GM19395 (cell line): ENCODE data around the gene TACO1.

Experiments
- ATAC-seq: cut with Tn5 transposase; IDR thresholded peaks from one replicate; pipeline ENCODE4 v1.9.1; 2021; ENCODE audit warnings: mild to moderate bottlenecking, moderate library complexity; ENCODE audit not compliant: unreplicated experiment

Gene TACO1

GRCh38 chr17:63600569-63601438 is at the start of gene TACO1:
TSS of gene TACO1 (plus strand) at chr17:63600895. CDS start at chr17:63601084, 189 bp downstream.
- ATAC-seq, result peak; percentile 84

DNA sequence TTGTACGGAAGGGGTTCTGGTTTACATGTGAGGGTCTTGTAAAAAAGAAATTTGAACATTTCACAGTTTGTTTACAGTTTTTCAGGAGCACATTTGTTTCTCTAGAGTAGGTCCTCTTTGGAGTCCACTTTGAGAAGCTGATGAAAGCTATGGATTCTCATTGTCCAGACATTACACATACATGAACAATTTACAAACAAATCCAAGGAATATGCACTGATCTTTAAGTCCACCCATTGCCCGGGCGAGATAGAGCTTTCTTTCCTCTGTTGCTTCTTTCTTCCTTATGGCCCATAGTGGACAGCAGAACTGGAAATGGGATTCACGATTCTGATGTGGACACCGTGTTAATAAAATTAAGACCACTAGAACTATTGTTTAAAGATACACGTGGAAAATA is 48.5 kb upstream of the TACO1 start:
- ATAC-seq, result no peak

GRCh38 chr17:63555500-63556156 is 45.1 kb upstream of the TACO1 start:
- no peak for ATAC-seq

DNA sequence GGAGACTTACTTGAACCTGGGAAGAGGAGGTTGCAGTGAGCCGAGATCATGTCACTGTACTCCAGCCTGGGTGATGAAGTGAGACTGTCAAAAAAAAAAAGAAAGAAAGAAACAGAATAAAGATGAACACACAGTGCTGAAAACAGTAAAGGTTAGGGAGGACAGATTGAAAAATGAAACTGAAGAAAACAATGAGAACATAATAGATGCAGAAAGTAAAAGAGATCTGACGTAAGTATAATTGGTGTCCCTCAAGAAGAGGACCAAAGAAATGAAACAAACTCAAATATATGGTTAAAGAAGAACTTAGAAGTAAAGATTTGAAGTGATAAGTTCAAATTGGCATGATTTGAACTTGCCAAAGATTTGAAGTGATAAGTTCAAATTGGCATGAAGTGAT is 43.3 kb upstream of the TACO1 start:
- ATAC-seq, result no peak

- ATAC-seq, result no peak
Measured at GRCh38 chr17:63558441-63558840, 42.3 kb upstream of the TACO1 start.

DNA sequence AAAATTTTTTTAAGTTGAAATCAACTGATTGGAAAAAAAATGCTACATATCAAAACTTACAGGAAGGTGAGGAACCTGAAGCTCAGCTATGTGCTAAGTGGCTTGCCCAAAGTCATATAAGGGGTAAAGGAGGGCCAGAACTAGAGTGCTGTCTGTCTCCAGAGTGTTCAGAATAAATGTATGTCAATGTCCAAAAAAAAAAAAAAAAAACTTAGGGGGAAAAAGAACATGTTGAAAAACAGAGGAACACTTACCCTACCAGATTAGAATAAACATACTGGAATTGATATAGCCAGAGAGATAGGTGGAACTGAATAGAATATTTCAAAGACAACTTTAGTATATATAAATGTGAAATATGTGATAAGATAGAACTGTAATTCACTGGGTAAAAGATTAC is 38.9 kb upstream of the TACO1 start:
- ATAC-seq, result no peak

- no peak for ATAC-seq
Measured at GRCh38 chr17:63563339-63563738, 37.4 kb upstream of the TACO1 start.

- ATAC-seq, result no peak
Measured at GRCh38 chr17:63564562-63564961, 36.1 kb upstream of the TACO1 start.

DNA sequence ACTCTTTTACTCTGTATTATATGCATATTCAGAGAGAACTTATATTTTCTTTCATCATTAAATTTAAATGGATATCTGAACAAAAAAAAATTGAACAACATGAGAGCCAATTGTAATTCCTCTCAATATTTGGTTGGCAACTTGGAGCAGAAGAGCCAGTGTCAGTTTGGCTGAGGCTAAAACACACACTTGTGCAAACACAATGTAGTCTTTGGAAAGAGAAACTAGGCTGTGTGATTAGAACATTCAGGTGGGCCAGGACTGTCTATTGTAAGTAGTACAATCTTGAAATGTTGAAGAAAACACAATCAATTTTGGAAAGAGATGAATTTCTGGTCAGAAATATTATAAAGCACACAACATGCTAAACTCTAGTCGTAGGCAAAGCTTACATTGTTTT is 33.5 kb upstream of the TACO1 start:
- ATAC-seq, result no peak

GRCh38 chr17:63568563-63568962 is 32.1 kb upstream of the TACO1 start:
- ATAC-seq, result no peak

DNA sequence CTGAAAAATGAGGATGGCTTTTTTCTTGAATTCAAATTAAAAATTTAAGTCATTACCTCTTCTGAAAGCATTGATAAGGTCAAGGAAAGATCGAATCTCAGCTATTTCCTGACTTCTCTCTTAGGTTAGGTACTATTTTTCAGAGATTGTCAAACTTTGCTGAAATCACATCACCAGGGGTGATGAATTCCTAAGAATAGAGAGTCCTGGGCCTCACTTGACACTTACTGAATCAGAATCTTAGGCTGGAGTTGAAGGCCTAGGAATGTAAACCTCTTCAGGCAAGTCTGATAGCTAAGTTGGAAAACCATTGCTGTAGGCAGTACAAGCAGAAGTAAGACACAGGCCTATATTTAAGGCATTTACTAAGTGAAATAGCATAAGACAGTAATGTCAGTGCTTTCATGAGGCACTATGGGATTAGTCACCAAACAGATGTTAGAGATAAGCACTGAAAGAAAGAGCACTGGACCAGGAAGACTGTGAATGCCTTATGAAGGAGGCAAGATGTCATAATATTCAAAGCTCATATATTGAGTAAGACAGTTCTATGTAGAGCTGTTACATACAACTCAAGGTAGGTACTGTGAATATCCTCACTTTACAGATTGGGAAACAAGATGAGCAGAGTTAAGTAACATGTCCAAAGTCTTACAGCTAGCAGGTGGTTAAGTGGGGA is 28.9 kb upstream of the TACO1 start:
- ATAC-seq, result no peak

DNA sequence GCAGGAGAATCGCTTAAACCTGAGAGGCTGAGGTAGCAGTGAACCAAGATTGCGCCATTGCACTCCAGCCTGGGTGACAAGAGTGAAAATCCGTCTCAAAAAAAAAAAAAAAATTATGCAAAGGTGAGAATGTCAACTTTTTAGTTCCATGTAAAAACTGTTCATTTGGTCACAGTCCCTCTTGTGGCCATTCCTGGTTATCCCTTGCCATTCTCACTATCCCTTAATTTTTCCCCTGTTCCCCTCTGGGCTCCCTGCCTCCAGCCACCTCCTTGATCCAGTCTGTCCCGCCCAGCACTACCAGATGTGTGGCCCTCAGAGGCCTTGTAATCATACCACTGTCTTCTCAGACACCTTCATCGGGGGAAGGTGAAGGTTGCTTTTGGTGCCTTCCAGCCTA is 27.1 kb upstream of the TACO1 start:
- ATAC-seq, result no peak

GRCh38 chr17:63578027-63578768 is 22.5 kb upstream of the TACO1 start:
- no peak for ATAC-seq

DNA sequence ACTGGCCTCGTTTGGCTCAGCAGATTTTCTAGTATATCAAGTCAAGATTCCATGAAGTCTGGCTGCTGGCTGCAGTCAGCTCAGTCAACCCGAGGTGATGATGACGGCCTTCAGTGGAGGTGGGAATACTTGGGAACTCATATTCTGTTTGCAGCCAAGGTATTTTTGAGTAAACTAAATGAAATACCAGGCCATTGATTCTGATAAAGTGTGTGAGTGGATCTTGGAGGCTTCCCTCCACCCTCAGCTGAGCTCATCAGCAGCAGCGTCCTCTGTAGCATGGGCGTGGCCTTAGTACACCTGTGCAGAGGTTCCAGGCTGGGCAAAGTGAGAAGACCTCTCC is 22.0 kb upstream of the TACO1 start:
- no peak for ATAC-seq

DNA sequence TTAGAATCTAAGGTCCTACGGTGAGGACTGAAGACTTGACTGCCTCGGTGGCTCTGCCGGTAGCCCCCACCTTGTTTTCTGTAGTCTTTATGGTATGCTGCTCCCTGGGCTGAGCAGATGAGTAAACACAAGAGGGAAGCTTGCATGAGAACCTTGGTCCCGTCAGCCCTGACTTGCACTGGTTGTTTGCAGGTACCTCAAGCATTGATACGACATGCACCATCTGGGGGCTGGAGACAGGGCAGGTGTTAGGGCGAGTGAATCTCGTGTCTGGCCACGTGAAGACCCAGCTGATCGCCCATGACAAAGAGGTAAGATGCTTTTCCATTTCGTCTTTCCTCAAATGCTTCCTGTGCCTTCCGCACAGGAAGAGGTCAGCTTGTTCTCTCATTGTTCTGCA is 21.1 kb upstream of the TACO1 start:
- ATAC-seq, result no peak

- ATAC-seq, result no peak
Measured at GRCh38 chr17:63587770-63588169, 12.9 kb upstream of the TACO1 start.

GRCh38 chr17:63588797-63589196 is 11.9 kb upstream of the TACO1 start:
- no peak for ATAC-seq

GRCh38 chr17:63589646-63590045 is 11.0 kb upstream of the TACO1 start:
- no peak for ATAC-seq

- no peak for ATAC-seq
Measured at GRCh38 chr17:63592797-63593196, 7.9 kb upstream of the TACO1 start.

DNA sequence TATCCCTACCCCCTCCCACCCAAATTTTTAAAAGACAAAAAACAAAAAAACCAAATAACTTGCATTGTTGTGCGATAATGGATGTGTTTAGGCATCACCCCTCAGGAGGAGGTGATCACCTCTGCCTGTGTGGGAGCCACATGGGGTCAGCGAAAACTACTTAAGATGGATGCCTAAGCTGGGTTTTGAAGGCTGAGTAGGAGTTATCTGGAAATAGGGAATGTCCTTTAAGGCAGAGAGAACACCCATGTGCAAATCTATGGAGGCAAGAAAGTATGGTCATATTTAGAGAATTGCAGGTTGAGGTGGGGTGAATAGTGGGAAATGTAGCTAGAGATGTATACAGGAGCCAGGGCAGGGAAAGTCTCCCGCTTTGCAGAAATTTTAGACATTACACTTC is 5.6 kb upstream of the TACO1 start:
- ATAC-seq, result no peak

GRCh38 chr17:63596856-63597586 is 3.7 kb upstream of the TACO1 start:
- ATAC-seq, result no peak
